ENCODE data around the gene TNFRSF12A.

- TF ChIP-seq ESRRA (IDR thresholded peaks at IDR 0.05; ENCODE audit: low read length) (no peak), ZNF384 (IDR thresholded peaks at IDR 0.05; ENCODE audit: borderline replicate concordance, low read depth, low read length) (no peak), SMC3 (IDR thresholded peaks at IDR 0.05; ENCODE audit: borderline replicate concordance, low read length) (no peak), NFYB (IDR thresholded peaks at IDR 0.05; ENCODE audit: insufficient read depth, low read depth, low read length) (no peak)
These were observed 15.3 kb upstream of the TNFRSF12A start for GRCh38 chr16:3004781-3005284.
